Measurements from ENCODE around the gene NCBP3. TPM values are rescaled to one million over a fixed set of nuclear protein-coding genes. Genes with fewer than 3 reads are reported as not detected.
A peak's percentile ranks its signal among the peaks of the same experiment; 100 is the strongest.

NCBP3 gene
- total and polyA plus RNA-seq, 2 of the 8 experiments (the other 6 are each of a cell fraction or from before 2014, with no cell fraction given): 19.6 to 46.1 TPM

DNA sequence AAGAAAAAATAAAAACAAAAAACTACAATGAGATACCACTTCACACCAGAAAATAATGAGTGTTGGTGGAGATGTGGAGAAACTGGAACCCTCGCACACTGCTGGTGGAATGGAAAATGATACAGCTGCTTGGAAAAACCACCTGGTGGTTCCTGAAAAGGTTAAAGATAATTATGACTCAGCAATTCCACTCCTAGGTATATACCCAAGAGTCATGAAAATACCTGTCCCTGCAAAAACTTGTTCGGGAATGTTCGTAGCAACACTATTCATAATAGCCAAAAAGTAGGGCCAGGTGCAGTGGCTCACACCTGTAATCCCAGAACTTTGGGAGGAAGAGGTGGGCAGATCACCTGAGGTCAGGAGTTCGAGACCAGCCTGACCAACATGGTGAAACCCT lies 36.9 kb downstream of the NCBP3 start (continued):
- TF ChIP-seq, protein P1, sequence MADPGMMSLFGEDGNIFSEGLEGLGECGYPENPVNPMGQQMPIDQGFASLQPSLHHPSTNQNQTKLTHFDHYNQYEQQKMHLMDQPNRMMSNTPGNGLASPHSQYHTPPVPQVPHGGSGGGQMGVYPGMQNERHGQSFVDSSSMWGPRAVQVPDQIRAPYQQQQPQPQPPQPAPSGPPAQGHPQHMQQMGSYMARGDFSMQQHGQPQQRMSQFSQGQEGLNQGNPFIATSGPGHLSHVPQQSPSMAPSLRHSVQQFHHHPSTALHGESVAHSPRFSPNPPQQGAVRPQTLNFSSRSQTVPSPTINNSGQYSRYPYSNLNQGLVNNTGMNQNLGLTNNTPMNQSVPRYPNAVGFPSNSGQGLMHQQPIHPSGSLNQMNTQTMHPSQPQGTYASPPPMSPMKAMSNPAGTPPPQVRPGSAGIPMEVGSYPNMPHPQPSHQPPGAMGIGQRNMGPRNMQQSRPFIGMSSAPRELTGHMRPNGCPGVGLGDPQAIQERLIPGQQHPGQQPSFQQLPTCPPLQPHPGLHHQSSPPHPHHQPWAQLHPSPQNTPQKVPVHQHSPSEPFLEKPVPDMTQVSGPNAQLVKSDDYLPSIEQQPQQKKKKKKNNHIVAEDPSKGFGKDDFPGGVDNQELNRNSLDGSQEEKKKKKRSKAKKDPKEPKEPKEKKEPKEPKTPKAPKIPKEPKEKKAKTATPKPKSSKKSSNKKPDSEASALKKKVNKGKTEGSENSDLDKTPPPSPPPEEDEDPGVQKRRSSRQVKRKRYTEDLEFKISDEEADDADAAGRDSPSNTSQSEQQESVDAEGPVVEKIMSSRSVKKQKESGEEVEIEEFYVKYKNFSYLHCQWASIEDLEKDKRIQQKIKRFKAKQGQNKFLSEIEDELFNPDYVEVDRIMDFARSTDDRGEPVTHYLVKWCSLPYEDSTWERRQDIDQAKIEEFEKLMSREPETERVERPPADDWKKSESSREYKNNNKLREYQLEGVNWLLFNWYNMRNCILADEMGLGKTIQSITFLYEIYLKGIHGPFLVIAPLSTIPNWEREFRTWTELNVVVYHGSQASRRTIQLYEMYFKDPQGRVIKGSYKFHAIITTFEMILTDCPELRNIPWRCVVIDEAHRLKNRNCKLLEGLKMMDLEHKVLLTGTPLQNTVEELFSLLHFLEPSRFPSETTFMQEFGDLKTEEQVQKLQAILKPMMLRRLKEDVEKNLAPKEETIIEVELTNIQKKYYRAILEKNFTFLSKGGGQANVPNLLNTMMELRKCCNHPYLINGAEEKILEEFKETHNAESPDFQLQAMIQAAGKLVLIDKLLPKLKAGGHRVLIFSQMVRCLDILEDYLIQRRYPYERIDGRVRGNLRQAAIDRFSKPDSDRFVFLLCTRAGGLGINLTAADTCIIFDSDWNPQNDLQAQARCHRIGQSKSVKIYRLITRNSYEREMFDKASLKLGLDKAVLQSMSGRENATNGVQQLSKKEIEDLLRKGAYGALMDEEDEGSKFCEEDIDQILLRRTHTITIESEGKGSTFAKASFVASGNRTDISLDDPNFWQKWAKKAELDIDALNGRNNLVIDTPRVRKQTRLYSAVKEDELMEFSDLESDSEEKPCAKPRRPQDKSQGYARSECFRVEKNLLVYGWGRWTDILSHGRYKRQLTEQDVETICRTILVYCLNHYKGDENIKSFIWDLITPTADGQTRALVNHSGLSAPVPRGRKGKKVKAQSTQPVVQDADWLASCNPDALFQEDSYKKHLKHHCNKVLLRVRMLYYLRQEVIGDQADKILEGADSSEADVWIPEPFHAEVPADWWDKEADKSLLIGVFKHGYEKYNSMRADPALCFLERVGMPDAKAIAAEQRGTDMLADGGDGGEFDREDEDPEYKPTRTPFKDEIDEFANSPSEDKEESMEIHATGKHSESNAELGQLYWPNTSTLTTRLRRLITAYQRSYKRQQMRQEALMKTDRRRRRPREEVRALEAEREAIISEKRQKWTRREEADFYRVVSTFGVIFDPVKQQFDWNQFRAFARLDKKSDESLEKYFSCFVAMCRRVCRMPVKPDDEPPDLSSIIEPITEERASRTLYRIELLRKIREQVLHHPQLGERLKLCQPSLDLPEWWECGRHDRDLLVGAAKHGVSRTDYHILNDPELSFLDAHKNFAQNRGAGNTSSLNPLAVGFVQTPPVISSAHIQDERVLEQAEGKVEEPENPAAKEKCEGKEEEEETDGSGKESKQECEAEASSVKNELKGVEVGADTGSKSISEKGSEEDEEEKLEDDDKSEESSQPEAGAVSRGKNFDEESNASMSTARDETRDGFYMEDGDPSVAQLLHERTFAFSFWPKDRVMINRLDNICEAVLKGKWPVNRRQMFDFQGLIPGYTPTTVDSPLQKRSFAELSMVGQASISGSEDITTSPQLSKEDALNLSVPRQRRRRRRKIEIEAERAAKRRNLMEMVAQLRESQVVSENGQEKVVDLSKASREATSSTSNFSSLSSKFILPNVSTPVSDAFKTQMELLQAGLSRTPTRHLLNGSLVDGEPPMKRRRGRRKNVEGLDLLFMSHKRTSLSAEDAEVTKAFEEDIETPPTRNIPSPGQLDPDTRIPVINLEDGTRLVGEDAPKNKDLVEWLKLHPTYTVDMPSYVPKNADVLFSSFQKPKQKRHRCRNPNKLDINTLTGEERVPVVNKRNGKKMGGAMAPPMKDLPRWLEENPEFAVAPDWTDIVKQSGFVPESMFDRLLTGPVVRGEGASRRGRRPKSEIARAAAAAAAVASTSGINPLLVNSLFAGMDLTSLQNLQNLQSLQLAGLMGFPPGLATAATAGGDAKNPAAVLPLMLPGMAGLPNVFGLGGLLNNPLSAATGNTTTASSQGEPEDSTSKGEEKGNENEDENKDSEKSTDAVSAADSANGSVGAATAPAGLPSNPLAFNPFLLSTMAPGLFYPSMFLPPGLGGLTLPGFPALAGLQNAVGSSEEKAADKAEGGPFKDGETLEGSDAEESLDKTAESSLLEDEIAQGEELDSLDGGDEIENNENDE (IDR thresholded peaks at IDR 0.05; ENCODE audit: insufficient replicate concordance, low read length): no peak
- TF ChIP-seq CTBP2 (IDR thresholded peaks at IDR 0.05; ENCODE audit: borderline replicate concordance, insufficient read depth, insufficient read length, low read length) (no peak), BACH1 (IDR thresholded peaks at IDR 0.05; ENCODE audit: low read length) (peak; percentile 46; the same call in 1 of the 2 replicates)
